ENCODE measurements around the gene DUSP3. TPM values are rescaled to one million over a fixed set of nuclear protein-coding genes. Genes with fewer than 3 reads are reported as not detected.

DUSP3 gene
- total RNA-seq, 1 donor from 2014 or later = 3.8 TPM

DNA sequence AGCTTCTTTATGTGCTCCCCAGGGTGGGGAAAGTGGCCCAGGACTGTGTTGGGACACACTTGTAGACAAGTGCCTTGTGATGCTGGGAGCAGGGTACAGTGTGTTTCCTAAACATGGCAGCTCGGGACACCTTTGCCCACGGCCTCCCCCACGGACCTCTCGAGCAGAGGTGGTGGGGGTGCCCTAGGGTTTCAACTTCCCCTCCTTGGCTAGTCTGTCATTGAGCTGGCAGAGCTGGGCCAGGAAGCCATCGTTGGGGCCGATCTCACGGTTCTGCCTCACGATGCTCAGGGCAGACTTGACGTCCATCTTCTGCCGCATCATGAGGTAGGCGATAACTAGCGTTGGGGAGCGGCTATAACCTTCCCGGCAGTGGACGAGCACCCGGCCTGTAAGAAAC is 9.4 kb downstream of the DUSP3 start:
- intact Hi-C loops (cut with micrococcal nuclease) = no loop called here

DNA sequence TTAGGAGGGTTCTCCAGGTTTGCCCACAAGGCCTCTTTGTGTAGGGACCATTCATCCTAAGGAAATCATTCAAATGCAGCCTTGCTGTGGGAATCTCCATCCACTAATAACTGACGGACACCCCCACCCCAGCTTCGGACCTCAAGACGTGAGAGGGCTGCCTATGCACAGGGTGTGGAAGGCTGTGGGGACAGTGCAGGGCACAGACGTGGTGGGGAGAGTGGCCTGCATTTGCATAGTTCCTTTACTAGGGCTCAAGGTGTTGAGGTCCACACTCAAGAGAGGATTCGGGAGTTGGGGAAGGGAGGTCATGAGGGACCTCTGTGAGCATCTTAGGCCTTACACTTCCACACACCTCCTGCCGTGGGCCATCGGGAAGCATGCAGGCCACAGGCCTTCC is 9.8 kb downstream of the DUSP3 start:
- intact Hi-C loops (cut with micrococcal nuclease) = no loop called here

DNA sequence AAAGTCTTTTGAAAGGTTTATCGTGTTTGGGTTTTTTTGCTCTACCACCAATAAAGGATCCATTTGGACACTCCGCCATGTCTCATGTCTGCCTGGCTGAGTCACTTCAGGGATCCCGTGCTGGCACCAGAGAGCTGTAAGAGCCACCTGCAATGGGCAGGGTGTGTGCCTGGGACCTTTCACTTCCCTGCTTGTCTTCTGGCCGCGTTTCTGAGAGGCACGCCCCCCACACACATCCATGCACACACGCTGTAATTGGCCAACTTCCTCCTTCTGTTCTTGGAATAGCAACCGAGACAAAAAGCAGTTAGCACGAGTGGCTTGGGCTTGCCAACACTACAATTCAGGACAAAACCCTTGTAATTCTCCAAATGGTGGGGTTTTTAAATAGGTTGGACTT is 10.4 kb downstream of the DUSP3 start:
- intact Hi-C loops (cut with micrococcal nuclease) = no loop called here

DNA sequence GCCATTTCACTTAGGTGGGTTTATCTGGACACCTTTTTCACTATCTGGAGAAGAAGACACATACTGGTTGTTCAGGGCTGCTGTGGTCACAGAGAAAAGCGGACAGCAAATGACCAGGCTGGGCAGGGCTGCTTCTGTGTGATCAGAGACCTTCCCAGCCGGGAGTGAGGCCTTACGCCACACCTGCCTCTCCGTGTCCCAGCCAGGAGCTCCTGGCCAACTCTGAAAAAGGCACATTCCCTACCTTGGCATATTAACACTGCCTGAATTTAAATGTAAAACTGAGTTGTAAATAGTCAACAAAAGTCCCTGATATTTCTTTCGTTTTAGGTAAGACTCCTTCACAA is 11.1 kb downstream of the DUSP3 start:
- intact Hi-C loops (cut with micrococcal nuclease) = no loop called here

DNA sequence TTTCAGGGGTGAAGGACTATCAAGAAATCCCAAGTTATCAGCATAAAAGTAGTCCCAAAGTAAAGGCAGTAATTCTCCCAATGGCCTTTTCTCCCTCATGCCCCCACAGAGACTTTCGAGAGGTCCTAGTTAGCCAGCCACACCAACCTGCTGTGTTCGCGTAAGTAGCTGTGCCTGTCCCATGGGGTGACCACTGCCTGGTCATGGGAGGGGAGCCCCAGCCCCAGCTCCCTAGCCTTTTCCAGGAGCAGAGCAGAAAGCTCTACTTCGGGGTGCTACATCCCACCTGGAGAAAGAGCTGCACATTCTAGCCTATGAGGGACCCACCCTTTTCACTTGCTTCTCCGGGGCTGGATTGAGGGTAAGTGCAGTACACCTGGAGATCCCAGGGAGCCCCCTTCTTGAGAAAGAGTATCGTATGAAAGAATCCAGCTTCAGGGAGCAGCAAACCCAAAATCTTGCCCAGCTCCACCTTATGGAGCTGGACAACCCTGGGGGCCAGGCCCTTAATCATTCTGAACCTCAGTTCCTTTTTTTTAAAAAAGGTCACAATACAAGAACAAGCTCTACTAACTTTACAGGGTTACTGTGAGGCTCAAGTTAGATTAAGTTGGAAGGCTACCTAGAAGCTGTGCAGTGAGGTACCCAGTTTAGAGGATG is 11.6 kb downstream of the DUSP3 start:
- intact Hi-C loops (cut with micrococcal nuclease) = no loop called here

DNA sequence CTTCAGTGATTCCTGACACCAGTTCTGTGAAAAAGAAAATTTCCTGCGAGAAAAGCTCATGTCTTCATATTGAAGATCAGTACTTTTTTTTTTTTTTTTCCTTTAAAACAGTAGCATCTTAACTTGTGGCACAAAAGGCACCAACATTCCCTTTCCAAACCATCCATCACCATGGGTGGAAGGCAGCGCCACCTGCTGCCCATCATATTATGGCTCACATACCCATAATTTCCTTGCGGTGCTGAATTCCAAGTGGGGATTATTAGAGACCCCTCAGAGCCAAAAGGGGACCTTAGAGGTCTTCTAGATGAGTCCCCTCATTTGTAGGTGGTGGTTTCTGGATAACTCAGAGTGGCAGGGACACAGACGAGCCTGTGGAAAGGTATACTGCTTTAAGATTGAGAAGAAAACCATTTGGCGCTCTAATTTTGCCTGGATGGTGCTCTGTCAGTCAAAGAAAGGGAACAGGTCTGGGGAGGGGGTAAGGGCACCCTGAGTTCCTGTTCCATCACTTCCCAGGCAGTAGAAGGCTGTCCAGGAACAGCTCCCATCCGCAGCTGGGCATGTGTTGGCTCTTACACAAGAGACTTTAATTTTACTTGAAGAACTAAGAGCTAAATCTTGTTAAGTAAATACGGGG is 12.2 kb downstream of the DUSP3 start:
- intact Hi-C loops (cut with micrococcal nuclease) = no loop called here

DNA sequence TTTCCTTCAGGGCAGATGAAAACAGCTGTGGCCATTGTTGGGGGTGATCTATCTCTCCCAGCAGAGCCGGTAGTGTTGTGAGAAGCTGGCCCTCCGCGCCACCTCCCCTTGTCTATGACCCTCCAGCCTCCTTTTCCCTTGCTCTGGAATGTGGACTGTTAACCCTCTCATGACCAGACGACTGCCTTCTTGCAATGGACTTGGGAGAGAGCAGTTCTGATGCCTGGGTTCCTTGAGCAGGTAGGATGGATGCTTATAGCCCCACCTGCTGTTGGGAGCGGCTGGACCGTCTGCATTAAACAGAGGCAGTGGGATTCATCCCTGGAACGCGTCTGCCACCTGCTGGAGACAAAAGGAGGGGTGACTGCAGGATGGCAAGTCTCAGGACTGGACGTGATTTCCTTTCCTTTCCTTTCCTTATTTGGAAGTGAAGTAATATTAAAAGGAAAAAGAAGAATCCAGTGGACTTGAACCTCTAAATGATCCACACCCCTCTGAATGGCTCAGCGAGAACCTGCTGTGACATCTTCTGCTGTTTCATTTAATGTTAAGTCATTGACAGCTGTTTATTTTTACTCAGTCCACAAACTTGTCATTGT is 18.4 kb downstream of the DUSP3 start:
- intact Hi-C loops (cut with micrococcal nuclease) = loop anchor here (1.0 kb wide), 2 partner anchors 66 to 184 kb away; no protein-coding TSS in a partner anchor

DNA sequence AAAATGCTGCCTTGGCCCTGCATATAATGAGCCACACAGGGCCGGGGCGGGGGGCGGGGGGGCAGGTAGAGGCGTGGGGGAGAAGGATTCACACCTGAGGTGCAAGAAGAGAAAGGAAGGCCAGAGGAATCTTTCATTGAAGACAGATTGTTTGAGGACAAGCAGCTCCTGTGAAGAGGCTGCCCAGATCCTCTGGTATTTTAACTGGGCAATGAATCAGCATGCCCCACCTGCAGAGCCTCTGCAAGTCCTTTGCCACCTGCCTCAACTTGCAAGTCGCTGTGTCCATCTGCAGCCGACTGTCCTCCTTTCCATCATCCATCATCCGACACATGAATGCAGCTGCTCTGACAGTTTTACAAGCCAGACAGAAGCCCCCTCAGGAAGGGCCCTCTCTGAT is 18.9 kb downstream of the DUSP3 start:
- intact Hi-C loops (cut with micrococcal nuclease) = loop anchor here (1.0 kb wide), 2 partner anchors 66 to 184 kb away; no protein-coding TSS in a partner anchor

DNA sequence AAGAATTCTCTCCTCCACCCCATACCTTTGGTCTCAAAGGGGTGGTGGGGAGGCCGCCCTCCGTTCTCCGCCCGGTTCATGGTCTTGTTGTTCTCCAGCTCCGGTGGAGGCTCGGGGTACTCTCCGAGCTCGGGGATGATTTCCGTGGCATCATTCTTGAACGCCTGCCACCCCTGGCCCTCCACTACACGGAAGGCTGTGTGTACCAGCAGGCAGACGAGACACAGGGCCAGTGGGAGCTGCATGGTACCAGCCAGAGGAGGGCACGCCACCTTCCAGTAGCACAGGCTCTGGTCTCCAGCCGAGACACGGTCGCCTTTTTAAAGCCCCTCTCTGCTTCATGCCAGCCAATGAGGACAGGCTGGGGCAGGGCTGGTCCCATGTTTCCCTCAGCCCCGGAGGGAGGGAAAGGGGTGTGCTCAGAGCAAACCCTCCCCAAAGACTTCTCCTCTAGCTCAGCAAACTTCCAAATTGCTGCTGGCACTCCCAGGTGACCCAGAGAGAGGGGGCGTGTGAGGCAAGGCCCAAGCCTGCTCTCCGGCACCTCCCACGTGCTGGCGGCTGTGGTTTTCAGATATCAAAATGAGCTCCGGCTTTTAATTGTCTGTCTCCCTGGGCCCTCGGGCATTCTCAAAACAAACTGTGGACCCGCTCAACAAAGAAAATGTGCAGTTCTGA is 20.1 kb downstream of the DUSP3 start, which contains the start of gene SOST:
TSS of gene SOST (minus strand) at position 295 of the 678 bp plus-strand sequence. CDS start at position 245, 50 bp downstream.
- intact Hi-C loops (cut with micrococcal nuclease) = no loop called here

DNA sequence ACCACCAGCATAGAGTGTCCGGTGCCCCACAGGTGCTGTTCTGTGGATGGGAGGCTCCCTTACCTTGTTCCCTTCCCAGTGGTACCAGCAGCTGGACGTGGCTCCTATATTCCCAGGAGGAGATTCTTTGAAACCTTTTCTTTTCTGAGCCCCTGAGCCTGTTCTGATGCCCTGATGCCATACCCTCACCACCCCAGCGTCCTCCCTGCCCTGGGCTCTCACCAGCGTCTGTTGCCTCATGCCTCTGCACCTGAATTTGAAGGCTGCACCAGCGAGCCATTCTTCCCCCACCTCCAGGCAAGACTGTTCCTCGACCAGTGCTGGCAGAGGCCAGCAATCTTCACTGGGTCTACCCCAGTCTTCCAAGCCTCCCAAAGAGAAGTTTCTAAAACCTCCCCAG is 20.7 kb downstream of the DUSP3 start:
- intact Hi-C loops (cut with micrococcal nuclease) = no loop called here

DNA sequence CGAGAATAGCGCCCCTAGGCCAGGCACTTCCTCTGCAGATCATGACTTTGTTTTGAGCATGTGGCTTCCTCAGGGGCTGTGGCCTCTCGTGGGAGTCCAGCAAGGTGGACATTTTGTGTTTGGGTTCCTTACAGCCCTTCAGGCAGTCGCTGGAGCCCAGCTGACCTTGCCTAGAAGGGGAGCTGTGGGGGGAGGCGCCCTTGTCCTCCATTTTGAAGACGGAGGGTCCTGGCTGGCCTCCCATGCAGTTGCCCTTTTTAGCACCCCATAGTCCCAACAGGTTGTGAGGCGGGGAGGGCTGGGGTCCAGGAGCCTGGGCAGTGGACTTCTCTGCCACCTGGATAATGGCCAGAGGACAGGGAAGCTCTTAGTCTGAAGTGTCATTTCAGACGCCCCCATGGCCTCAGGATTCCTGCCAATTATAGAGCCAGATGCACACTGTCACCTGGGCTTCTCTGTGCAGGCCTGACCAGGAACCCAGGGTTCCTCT is 21.6 kb downstream of the DUSP3 start:
- intact Hi-C loops (cut with micrococcal nuclease) = no loop called here

DNA sequence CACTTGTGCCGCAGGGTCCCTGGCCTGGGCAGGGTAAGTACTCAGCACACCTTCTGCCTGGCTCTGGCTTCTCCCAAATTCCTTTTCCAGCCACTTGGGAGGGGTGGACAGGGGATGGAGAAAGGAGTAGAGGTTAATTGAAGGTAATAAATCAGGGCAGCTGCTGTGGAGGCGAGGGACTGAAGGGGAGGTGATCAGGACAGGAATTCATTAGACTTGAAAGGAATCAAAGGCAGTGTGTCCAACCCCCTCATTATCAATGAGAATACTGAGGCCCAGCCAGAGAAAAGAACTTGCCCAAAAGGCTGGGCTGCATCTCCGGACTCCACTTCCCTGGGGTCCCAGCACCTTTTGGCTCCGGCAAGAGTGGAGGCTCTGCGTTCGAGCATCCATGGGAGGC is 22.6 kb downstream of the DUSP3 start:
- intact Hi-C loops (cut with micrococcal nuclease) = no loop called here

DNA sequence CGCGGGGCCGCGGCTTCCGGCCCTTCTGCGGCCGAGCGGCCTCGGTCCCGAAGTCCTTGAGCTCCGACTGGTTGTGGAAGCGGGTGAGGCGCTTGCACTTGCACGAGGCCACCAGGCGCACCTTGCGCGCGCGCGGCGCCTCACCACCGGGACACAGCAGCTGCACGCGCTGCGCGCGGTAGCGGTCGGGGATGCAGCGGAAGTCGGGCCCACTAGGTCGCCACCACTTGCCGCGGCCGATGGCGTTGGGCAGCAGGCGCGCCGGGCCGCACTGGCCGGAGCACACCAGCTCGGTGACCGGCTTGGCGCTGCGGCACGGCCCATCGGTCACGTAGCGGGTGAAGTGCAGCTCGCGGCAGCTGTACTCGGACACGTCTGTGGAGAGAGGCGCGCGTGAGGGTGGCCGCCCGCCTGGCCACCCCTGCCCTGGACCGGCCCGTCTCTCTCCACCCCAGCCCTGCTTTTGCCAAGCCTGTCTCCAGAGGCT is 23.3 kb downstream of the DUSP3 start:
- intact Hi-C loops (cut with micrococcal nuclease) = no loop called here

DNA sequence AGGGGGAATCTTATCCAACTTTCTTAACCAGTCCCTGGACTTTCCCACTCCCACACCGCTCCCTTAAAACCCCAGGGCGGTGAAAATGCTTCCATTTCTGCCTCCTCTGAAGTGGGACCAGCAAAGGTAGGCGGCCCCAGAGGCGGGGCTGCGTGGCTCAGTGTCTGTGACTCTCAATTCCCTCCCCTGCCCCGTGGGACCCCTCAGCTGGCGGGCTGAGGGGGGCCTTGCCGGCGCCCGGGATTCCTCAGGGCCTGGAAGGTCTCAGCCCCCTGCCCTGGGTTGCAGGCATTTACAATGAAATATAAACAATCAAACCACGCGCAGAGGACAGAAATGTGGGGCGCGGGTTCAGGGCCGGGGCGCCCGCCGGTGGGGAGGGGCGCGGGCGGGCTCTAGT is 23.8 kb downstream of the DUSP3 start:
- intact Hi-C loops (cut with micrococcal nuclease) = no loop called here

DNA sequence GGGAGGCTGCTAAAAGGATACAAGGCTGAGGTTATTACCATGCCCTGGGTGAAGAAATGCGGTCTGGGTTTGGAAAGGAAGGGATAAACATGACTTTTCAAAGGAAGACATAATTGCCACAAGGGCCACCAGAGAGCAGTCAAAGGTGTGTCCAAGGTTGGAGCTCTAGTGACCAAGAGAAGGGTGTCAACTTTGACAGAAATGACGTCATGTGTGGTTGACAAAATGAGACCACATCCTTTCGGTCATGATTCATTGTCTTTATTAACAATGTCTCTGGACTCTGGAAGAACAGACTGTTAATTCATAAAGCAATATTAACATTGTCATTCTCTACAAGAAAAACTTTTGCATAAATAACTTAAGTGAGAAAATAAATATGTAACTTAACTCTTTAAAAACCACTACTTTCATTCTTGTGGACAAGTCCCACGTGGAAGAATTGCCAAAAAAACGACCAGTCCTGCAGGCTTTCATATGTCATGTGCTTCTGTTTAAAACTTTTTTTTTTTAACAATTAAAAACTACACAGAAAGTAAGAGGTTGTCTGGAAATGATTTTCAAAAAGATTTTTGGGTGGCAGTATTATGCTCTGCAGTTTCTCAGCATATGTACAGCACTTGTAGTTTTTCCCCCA is 25.2 kb downstream of the DUSP3 start:
- intact Hi-C loops (cut with micrococcal nuclease) = no loop called here

DNA sequence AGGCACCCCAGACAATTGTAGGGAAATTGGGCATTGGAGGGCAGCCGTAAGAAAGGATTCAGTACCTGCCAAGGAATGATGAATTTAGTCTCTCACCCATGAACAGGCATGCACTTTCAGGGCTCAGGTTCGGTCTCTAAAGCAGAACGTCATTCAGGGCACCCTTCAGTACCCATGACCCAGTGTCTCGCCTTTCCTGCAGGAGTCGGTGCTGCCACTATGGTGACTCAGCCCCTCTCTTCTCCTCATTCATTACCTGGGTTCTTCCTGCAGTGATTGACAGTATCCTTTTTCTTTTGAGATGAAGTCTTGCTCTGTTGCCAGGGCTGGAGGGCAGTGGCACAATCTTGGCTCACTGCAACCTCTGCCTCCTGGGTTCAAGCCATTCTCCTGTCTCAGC is 28.6 kb downstream of the DUSP3 start:
- intact Hi-C loops (cut with micrococcal nuclease) = no loop called here

DNA sequence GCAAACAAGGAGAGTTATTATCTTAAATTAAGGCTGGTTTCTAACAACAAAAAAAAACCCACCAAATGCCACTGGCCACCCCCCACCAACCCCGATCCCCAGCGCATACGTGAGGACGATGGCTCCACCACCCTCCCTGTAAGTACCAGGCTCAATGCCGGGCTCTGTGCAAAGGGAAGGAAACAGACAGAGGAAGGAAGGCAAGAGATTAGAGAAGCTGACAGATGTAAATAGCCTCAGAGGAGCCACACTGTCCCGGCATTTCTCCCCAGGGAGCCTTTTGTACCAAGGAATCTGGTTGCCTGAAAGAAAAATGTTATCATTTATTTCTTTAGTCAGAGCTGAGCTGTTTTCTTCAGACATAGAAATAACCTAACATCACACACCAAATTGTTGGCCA is 33.2 kb downstream of the DUSP3 start:
- intact Hi-C loops (cut with micrococcal nuclease) = no loop called here

DNA sequence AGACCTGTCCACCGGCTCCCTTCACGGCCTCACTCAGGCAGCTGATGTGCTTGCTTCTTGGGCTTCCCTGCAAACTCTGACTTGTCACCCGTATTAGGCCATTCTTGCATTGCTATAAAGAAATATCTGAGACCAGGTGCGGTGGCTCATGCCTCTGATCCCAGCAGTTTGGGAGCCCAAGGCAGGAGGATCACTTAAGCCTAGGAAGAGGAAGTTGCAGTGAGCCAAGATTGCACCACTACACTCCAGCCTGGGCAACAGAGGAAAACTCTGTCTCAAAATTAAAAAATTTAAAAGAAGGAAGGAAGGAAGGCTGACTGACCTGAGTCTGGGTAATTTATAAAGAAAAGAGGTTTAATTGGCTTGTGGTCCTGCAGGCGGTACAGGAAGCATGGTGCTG is 37.1 kb downstream of the DUSP3 start:
- intact Hi-C loops (cut with micrococcal nuclease) = no loop called here

DNA sequence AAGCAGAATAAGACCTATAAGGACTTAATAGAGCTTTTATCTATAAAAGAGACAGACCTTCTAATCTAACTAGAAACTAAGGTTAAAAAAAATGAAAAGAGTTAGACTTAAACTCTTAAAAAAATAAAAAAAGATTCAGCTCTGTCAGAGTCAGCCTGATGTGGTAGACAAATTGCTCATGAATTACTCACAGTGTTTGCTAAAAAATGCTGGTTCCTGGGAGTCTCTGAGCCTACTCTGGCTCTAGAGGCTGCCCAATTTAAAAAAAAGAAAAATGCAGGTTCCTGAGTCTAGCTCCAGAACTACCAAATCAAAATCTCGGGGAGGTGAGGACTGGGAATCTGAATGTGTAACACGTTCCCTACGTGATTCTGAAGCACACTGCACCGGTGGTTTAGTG is 38.2 kb downstream of the DUSP3 start:
- intact Hi-C loops (cut with micrococcal nuclease) = no loop called here

DNA sequence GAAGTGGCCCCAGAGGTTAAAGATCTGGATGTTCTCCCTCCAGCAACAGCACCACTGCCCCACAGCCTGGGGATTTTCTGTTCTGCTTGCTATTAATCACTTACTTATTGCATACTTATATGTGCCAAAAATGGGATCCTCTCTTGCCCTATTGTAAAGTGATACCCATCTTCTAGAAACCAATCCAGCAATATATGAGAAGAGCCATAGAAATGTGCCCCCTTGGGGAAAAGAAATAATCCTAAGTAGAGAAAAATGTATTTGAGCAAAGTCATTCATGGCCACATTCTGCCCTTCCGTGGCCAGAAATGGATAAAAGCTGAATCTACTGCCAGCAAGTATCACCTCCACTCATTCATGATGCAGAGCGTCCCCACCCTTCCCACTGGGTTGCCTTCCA is 41.1 kb downstream of the DUSP3 start:
- intact Hi-C loops (cut with micrococcal nuclease) = no loop called here

DNA sequence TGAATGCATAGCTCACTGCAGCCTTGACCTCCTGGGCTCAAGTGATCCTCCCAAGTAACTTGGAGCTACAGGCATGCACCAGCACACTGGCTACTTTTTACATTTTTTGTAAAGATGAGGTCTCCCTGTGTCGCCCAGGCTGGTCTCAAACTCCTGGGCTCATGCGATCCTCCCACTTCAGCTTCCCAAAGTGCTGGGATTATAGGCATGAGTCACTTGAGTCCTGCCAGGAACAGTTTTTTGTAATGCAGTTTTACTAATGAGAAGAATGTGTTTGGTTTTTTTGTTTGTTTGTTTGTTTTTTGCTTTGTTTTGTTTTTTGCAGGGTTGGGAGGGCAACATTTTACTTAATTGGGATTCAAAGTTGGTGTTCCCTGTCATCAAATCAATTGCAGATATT is 42.4 kb downstream of the DUSP3 start:
- intact Hi-C loops (cut with micrococcal nuclease) = no loop called here

Data from T-helper 2 cell treated with Interferon-gamma antibody and Interleukin-4, amounts not matched to agents 100 ng/mL and 5 ng/mL, for 36 hours (primary cell).